GM19395 (cell line): Measurements from ENCODE around the gene VASH2.
"Not testable (repeated sequence)": the region's sequence is repeated elsewhere in the genome, so short reads cannot be mapped to it uniquely, and the experiment has no call there.

ENCODE experiments used
- ATAC-seq: cut with Tn5 transposase; IDR thresholded peaks from one replicate; pipeline ENCODE4 v1.9.1; 2021; ENCODE audit warnings: mild to moderate bottlenecking, moderate library complexity; ENCODE audit not compliant: unreplicated experiment

The VASH2 gene

GRCh38 chr1:212950243-212951125 is at the start of gene VASH2:
Gene VASH2 (plus strand): TSS chr1:212950541. CDS start chr1:212951543, 1,002 bp downstream.
- peak; percentile 92 for ATAC-seq

- ATAC-seq, result no peak
These were observed 49.1 kb upstream of the VASH2 start for GRCh38 chr1:212901290-212901689.

GRCh38 chr1:212902054-212902453 is 48.3 kb upstream of the VASH2 start:
- no peak for ATAC-seq

GRCh38 chr1:212903664-212904063 is 46.7 kb upstream of the VASH2 start:
- ATAC-seq, result no peak

- not testable (repeated sequence) for ATAC-seq
These were observed 42.3 kb upstream of the VASH2 start for GRCh38 chr1:212908071-212908470.

GRCh38 chr1:212908971-212909370 is 41.4 kb upstream of the VASH2 start:
- ATAC-seq, result no peak

GRCh38 chr1:212909652-212910063 is 40.7 kb upstream of the VASH2 start:
- ATAC-seq, result no peak

- not testable (repeated sequence) for ATAC-seq
These were observed 40.1 kb upstream of the VASH2 start for GRCh38 chr1:212910213-212910612.

- ATAC-seq, result not testable (repeated sequence)
These were observed 36.7 kb upstream of the VASH2 start for GRCh38 chr1:212913638-212914037.

- ATAC-seq, result not testable (repeated sequence)
These were observed 36.2 kb upstream of the VASH2 start for GRCh38 chr1:212914110-212914509.

GRCh38 chr1:212914789-212915188 is 35.6 kb upstream of the VASH2 start:
- ATAC-seq, result no peak

GRCh38 chr1:212915245-212916091 is 34.9 kb upstream of the VASH2 start:
- no peak for ATAC-seq

- no peak for ATAC-seq
These were observed 33.7 kb upstream of the VASH2 start for GRCh38 chr1:212916481-212917133.

- ATAC-seq, result no peak
These were observed 33.2 kb upstream of the VASH2 start for GRCh38 chr1:212917134-212917485.

- no peak for ATAC-seq
These were observed 32.5 kb upstream of the VASH2 start for GRCh38 chr1:212917858-212918257.

- no peak for ATAC-seq
These were observed 31.5 kb upstream of the VASH2 start for GRCh38 chr1:212918824-212919223.

- no peak for ATAC-seq
These were observed 30.1 kb upstream of the VASH2 start for GRCh38 chr1:212920246-212920645.

GRCh38 chr1:212920896-212921295 is 29.4 kb upstream of the VASH2 start:
- no peak for ATAC-seq

GRCh38 chr1:212922016-212922415 is 28.3 kb upstream of the VASH2 start:
- no peak for ATAC-seq

- no peak for ATAC-seq
These were observed 24.0 kb upstream of the VASH2 start for GRCh38 chr1:212926372-212926771.
